Prostate gland (tissue), 2 donors: ENCODE results near the gene NELFB.

Source experiments
- CTCF ChIP-seq, 4 experiments: fragments of 200-600 bp in 2 of 4; fragments of 450-650 bp in 2 of 4; sonication (generic) in 2 of 4; IDR thresholded peaks; 1 replicate in 3 of 4; 2 replicates in 1 of 4; pipeline ENCODE4 v1.5.1; 2016 to 2019; ENCODE audit warnings: antibody characterized with exemption in 4 of 4, mild to moderate bottlenecking in 2 of 4, moderate library complexity in 2 of 4
- POLR2A ChIP-seq: fragments of 450-650 bp; IDR thresholded peaks from one replicate; pipeline ENCODE4 v1.6.1; 2016; ENCODE audit warnings: antibody characterized with exemption, mild to moderate bottlenecking
- POLR2AphosphoS5 ChIP-seq: sonication (generic); formaldehyde crosslinking; IDR thresholded peaks from one replicate; pipeline ENCODE4 v1.6.1; 2017; ENCODE audit warnings: antibody characterized with exemption

GRCh38 chr9:137226338-137227053 lies 28.6 kb upstream of the NELFB start:
- TF ChIP-seq POLR2A (no peak), CTCF (IDR thresholded peaks at IDR 0.05) (no peak), POLR2AphosphoS5 (no peak)
